Cardiac atrium fibroblast (primary cell): ENCODE results near the gene PCDHGB6. TPM values are rescaled to one million over a fixed set of nuclear protein-coding genes. Genes with fewer than 3 reads are reported as not detected.

Experiments used
- total RNA-seq: library from RNA; depleted of rRNA; stranded (reverse); fragments of >200 nt; gene quantifications from 2 replicates; pipeline ENCODE4 v1.2.3, GENCODE V29; 2015

Gene PCDHGB6
- total RNA-seq: 1.4 and 2.1 TPM in 2 replicates

DNA sequence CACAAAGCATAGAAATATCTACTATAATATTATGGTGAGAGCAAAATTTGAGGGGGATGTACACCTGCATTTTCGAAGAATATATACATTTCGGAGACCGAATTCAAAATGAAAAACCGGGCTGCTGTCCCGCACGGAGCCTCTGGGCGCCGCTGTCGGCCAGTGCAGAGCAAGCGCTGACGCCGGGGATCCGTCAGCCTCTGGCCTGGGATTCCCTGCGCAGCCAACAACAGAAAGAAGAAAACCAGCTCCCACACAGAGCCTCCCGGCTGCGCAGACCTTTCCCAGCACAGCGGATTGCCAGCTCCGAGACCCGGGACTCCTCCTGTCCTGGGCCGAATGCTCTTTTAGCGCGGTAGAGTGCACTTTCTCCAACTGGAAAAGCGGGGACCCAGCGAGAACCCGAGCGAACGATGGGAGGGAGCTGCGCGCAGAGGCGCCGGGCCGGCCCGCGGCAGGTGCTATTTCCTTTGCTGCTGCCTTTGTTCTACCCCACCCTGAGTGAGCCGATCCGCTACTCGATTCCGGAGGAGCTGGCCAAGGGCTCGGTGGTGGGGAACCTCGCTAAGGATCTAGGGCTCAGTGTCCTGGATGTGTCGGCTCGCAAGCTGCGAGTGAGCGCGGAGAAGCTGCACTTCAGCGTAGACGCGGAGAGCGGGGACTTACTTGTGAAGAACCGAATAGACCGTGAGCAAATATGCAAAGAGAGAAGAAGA, at the start of gene PCDHGB6:
PCDHGB6 (plus strand) TSS at position 232 of the 716 bp plus-strand sequence; CDS start at position 414, 182 bp downstream.

GRCh38 chr5:141359790-141360426, 47.9 kb upstream of the PCDHGB6 start, which contains the start of gene PCDHGB2:
Gene PCDHGB2, plus strand, starts transcription at chr5:141359994. Its CDS starts 142 bp downstream, at chr5:141360136.

GRCh38 chr5:141363952-141364660, 43.7 kb upstream of the PCDHGB6 start, which contains the start of gene PCDHGA5:
Gene PCDHGA5, plus strand, starts transcription at chr5:141364162. Its CDS starts 169 bp downstream, at chr5:141364331.

GRCh38 chr5:141369994-141370848, 37.6 kb upstream of the PCDHGB6 start, which contains the start of gene PCDHGB3:
Gene PCDHGB3, plus strand, starts transcription at chr5:141370242. Its CDS starts 153 bp downstream, at chr5:141370395.

GRCh38 chr5:141373673-141374317, 34.0 kb upstream of the PCDHGB6 start, which contains the start of gene PCDHGA6:
Gene PCDHGA6, plus strand, starts transcription at chr5:141373891. Its CDS starts 193 bp downstream, at chr5:141374084.

GRCh38 chr5:141382469-141383294, 25.1 kb upstream of the PCDHGB6 start, which contains the start of gene PCDHGA7:
Gene PCDHGA7, plus strand, starts transcription at chr5:141382742. Its CDS starts 158 bp downstream, at chr5:141382900.

DNA sequence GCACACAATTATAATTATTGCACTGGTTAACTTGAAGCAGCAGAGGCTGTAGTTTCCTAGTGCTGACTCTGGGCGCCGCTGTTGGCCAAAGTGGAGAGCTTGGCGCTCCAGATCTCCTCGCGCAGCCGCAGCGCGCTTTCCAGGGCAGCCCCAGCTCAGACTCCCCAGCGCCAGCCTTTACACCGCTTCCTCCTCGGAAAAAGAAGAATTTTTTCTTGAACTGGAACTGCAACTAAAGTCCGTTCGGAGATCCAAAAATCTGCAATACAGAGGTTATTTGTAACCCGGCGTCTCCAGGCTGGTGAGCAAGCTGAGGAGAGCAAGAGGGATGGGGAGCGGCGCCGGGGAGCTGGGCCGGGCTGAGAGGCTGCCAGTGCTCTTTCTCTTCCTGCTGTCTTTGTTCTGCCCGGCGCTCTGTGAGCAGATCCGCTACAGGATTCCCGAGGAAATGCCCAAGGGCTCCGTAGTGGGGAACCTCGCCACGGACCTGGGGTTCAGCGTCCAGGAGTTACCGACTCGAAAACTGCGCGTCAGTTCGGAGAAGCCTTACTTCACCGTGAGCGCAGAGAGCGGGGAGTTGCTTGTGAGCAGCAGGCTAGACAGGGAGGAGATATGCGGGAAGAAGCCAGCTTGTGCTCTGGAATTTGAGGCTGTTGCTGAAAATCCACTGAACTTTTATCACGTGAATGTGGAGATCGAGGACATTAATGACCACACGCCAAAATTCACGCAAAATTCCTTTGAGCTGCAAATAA, 20.1 kb upstream of the PCDHGB6 start, which contains the start of gene PCDHGB4:
PCDHGB4 (plus strand) TSS at position 142 of the 755 bp plus-strand sequence; CDS start at position 329, 187 bp downstream.

GRCh38 chr5:141392429-141393198, 15.2 kb upstream of the PCDHGB6 start, which contains the start of gene PCDHGA8:
Gene PCDHGA8, plus strand, starts transcription at chr5:141392633. Its CDS starts 181 bp downstream, at chr5:141392814.

DNA sequence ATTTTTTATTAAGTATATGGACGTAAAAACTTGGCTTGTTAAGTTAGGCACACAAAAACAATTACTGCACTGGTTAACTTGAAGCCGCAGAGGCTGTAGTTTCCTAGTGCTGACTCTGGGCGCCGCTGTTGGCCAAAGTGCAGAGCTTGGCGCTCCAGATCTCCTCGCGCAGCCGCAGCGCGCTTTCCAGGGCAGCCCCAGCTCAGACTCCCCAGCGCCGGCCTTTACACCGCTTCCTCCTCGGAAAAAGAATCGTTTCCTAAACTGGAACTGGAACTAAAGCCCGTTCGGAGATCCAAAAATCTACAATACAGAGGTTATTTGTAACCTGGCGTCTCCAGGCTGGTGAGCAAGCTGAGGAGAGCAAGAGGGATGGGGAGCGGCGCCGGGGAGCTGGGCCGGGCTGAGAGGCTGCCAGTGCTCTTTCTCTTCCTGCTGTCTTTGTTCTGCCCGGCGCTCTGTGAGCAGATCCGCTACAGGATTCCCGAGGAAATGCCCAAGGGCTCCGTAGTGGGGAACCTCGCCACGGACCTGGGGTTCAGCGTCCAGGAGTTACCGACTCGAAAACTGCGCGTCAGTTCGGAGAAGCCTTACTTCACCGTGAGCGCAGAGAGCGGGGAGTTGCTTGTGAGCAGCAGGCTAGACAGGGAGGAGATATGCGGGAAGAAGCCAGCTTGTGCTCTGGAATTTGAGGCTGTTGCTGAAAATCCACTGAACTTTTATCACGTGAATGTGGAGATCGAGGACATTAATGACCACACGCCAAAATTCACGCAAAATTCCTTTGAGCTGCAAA, 9.9 kb upstream of the PCDHGB6 start, which contains the start of gene PCDHGB5:
PCDHGB5 (plus strand) TSS at position 192 of the 796 bp plus-strand sequence; CDS start at position 373, 181 bp downstream.

DNA sequence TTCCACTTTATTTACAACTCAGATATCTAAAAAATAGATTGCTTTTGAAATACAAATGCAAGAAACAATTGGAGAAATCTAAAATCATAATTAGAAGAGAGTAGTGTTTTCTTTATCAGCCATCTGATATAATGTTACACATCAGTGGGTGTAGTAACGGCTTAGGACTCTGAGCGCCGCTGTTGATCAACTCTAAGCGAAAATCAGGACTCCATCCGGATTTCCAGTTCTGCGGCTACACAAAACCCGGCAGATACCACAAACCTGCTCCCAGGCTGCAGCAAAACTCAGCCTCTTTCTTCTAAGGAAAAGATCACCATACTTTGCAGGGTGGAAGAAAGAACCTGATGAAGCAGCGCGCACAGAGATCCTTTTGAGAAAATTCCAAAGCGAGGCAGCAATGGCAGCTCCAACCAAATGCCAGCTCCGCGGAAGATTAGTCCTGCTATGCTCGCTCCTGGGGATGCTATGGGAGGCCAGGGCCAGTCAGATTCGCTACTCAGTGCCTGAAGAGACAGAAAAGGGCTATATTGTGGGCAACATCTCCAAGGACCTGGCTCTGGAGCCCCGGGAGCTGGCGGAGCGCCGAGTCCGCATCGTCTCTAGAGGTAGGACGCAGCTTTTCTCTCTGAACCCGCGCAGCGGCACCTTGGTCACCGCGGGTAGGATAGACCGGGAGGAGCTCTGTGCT, 5.1 kb upstream of the PCDHGB6 start, which contains the start of gene PCDHGA9:
PCDHGA9 (plus strand) TSS at position 226 of the 691 bp plus-strand sequence; CDS start at position 401, 175 bp downstream.

DNA sequence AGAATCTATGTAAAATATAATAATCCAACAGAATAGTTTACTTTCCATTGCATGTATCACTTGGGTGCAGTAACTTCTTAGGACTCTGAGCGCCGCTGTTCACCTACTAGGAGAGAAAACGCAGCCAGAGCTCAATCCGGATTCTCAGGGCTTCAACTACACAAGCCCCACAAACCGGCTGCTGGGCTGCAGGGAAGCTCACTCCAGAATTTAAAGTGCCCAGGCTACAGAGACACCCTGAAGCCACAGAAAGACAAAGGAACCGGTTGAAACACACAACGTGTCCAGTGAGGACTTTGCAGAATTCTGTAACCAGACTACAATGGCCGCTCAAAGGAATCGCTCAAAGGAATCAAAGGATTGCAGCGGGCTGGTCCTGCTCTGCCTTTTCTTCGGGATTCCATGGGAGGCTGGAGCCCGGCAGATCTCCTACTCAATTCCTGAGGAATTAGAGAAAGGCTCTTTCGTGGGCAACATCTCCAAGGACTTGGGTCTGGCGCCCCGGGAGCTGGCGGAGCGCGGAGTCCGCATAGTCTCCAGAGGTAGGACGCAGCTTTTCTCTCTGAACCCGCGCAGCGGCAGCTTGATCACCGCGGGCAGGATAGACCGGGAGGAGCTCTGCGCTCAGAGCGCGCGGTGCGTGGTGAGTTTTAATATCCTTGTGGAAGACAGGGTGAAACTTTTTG, 5.2 kb downstream of the PCDHGB6 start, which contains the start of gene PCDHGA10:
PCDHGA10 (plus strand) TSS at position 134 of the 686 bp plus-strand sequence; CDS start at position 323, 189 bp downstream.

DNA sequence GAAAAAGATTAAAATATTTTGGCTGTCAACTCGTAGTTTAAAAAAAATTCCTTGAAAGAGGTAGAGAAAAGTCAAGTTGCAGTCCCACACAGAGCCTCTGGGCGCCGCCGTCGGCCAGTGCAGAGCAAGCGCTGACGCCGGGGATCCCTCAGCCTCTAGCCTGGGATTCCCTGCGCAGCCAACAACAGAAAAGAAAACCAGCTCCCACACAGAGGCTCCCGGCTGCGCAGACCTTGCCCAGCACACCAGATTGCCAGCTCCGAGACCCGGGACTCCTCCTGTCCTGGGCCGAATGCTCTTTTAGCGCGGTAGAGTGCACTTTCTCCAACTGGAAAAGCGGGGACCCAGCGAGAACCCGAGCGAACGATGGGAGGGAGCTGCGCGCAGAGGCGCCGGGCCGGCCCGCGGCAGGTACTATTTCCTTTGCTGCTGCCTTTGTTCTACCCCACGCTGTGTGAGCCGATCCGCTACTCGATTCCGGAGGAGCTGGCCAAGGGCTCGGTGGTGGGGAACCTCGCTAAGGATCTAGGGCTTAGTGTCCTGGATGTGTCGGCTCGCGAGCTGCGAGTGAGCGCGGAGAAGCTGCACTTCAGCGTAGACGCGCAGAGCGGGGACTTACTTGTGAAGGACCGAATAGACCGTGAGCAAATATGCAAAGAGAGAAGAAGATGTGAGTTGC, 9.8 kb downstream of the PCDHGB6 start, which contains the start of gene PCDHGB7:
PCDHGB7 (plus strand) TSS at position 184 of the 679 bp plus-strand sequence; CDS start at position 367, 183 bp downstream.

GRCh38 chr5:141420855-141421488, 13.2 kb downstream of the PCDHGB6 start, which contains the start of gene PCDHGA11:
Gene PCDHGA11, plus strand, starts transcription at chr5:141421051. Its CDS starts 177 bp downstream, at chr5:141421228.

GRCh38 chr5:141430332-141431113, 22.7 kb downstream of the PCDHGB6 start, which contains the start of gene PCDHGA12:
Gene PCDHGA12, plus strand, starts transcription at chr5:141430507. Its CDS starts 253 bp downstream, at chr5:141430760.

